Suprapubic skin (tissue), 3 donors: ENCODE measurements around the gene TBC1D21.

ENCODE experiments used
- EP300 ChIP-seq: sonication (generic); formaldehyde crosslinking; IDR thresholded peaks from one replicate; pipeline ENCODE4 v1.6.1; 2017; ENCODE audit warnings: antibody characterized with exemption
- POLR2A ChIP-seq, 2 donors: fragments of 450-650 bp; IDR thresholded peaks; one replicate each; pipeline ENCODE4 v1.6.1; 2017; ENCODE audit warnings: antibody characterized with exemption in 2 of 2, mild to moderate bottlenecking in 2 of 2, moderate library complexity in 2 of 2
- TF ChIP-seq, protein P1 (sequence below), 2 donors: fragments of 200-600 bp in 1 of 2; fragments of 450-650 bp in 1 of 2; sonication (generic) in 1 of 2; IDR thresholded peaks; one replicate each; pipeline ENCODE4 v1.5.1; 2016 to 2019; ENCODE audit warnings: antibody characterized with exemption in 2 of 2, mild to moderate bottlenecking in 1 of 2, moderate library complexity in 1 of 2

DNA sequence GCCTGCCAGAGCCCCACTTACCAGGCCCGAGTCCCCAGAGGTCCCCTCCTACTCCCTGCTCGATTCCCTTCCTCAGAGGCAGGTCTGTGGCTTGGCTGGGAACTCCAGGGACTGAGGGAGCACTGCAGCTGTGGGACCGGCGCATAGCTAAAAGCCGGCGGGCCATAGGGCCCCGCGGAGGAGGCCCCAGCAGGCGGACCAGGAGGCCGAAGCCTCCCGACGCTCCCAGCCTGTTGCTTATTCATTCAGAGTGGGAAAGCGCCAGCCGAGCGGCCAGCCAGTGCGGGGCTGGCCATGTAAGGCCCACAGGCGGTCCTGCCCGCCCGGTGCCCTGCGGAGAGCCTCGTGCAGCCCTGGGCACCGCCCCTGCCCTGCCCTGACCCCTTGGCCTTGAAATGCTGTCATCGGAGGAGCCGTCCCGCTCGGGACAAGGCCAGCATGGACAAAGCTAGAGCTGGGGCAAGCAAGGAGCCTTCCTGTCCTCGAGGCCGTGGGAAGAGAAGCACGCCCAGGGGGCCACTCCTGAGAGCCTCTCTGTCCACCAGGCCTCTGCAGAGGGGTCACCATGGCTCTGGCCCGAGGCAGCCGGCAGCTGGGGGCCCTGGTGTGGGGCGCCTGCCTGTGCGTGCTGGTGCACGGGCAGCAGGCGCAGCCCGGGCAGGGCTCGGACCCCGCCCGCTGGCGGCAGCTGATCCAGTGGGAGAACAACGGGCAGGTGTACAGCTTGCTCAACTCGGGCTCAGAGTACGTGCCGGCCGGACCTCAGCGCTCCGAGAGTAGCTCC, 53.0 kb downstream of the TBC1D21 start, which contains the start of gene LOXL1:
- TF ChIP-seq POLR2A (IDR thresholded peaks at IDR 0.05): peak in 1 of 2 donors; percentile 20
- TF ChIP-seq, protein P1, sequence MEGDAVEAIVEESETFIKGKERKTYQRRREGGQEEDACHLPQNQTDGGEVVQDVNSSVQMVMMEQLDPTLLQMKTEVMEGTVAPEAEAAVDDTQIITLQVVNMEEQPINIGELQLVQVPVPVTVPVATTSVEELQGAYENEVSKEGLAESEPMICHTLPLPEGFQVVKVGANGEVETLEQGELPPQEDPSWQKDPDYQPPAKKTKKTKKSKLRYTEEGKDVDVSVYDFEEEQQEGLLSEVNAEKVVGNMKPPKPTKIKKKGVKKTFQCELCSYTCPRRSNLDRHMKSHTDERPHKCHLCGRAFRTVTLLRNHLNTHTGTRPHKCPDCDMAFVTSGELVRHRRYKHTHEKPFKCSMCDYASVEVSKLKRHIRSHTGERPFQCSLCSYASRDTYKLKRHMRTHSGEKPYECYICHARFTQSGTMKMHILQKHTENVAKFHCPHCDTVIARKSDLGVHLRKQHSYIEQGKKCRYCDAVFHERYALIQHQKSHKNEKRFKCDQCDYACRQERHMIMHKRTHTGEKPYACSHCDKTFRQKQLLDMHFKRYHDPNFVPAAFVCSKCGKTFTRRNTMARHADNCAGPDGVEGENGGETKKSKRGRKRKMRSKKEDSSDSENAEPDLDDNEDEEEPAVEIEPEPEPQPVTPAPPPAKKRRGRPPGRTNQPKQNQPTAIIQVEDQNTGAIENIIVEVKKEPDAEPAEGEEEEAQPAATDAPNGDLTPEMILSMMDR (IDR thresholded peaks at IDR 0.05): no peak
- TF ChIP-seq EP300: no peak
